ENCODE results near the gene AP1S1.

- TF ChIP-seq CTCF (optimal IDR thresholded peaks at IDR 0.05 in 1 of 3, IDR thresholded peaks at IDR 0.05 in 1 of 3, conservative IDR thresholded peaks at IDR 0.05 in 1 of 3; ENCODE audit: extremely low read depth in 1 of 3, insufficient read depth in 2 of 3, low read length in 3 of 3) (no peak), EZH2 (IDR thresholded peaks at IDR 0.05; ENCODE audit: low read length) (no peak)
These were observed 1.0 kb downstream of the AP1S1 start for GRCh38 chr7:101155303-101155702.

Measured in keratinocyte (primary cell).